H1 (cell line): ENCODE measurements around the gene SPPL2B. TPM values are rescaled to one million over a fixed set of nuclear protein-coding genes. Genes with fewer than 3 reads are reported as not detected.

Experiments used
- FOSL1 ChIP-seq: IDR thresholded peaks from 2 replicates; pipeline ENCODE4 v1.6.1; 2011; ENCODE audit warnings: mild to moderate bottlenecking, low read depth, low read length, moderate library complexity; ENCODE audit not compliant: insufficient read depth
- polyA plus RNA-seq, 7 experiments: library from polyadenylated mRNA; depleted of rRNA in 3 of 7; stranded (reverse) in 5 of 7; unstranded in 2 of 7; fragments of >200 nt in 5 of 7; fragments of 200-250 nt in 2 of 7; gene quantifications; 1 replicate in 5 of 7; 2 replicates in 1 of 7; 4 replicates in 1 of 7; pipeline versions ENCODE4 v1.2.1 to v1.2.3, GENCODE V29; 2011 to 2013; ENCODE audit warnings: missing spikeins in 2 of 7, mixed read lengths in 2 of 7
- total RNA-seq: library from RNA; stranded (reverse); fragmentation: NEBNext Ultra II Directional; extraction: Animal tissue kit (Norgen Biotek cat#: 25700); gene quantifications from 2 replicates; pipeline ENCODE4 v1.2.1, GENCODE V29; 2021

Gene SPPL2B
- total and polyA plus RNA-seq, 2 of the 8 experiments (the other 6 are each of a cell fraction or from before 2014, with no cell fraction given) = 34.8 to 55.7 TPM

DNA sequence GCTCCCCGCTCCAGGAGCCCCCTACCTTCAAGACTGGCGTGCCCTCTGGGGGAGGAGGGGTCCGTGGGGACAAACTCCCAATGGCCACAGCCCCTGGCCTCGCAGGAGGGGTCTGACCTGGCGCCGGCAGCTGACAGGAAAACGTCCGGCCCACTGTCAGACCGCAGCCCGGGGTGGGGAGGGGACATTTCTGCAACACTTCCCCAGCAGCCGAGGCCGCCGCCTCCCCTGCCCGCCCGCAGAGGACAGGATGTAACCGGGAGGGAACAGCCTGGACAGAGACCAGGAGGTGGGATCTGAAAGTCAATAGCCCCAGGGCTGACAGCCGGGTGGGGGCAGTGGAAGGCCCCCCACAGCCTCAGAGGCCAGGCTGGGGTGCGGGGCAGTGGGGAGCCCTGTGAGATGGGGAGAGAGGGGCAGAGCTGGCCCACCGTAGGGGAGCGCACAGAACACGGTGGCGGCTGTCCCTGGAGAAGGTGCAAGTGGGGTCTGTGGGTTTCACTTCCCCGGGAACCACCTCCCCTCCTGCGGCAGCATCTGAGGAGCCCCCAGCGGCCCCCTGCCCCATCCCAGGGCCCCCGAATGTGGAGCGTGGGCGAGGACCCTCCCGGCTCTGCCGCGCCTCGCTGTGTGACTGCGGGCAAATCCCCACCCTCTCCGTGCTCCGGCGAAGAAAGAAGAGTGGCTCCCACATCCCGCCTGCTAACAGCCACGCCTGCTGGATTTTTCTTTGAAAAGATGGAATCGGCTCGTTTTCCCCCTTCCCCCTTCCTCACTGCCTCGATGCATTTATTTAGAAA lies 46.2 kb upstream of the SPPL2B start, which contains the start of gene PEAK3 (continued):
- no peak for TF ChIP-seq FOSL1
- TF ChIP-seq, all 59 proteins: peak for 3
